Heart left ventricle (tissue), 13 donors: Measurements from ENCODE around the gene CYP19A1.
"Not testable (repeated sequence)": the region's sequence is repeated elsewhere in the genome, so short reads cannot be mapped to it uniquely, and the experiment has no call there.

ENCODE experiments used
- CTCF ChIP-seq, 12 donors: fragments of 200-600 bp; sonication (generic) in 4 of 12; IDR thresholded peaks; one replicate each; pipeline versions ENCODE4 v1.5.0 to v1.8.0; 2018 to 2022; ENCODE audit warnings: antibody characterized with exemption in 12 of 12, mild to moderate bottlenecking in 5 of 12
- POLR2A ChIP-seq, 2 donors: fragments of 450-650 bp; IDR thresholded peaks; one replicate each; pipeline ENCODE4 v1.6.1; 2017; ENCODE audit warnings: antibody characterized with exemption in 2 of 2, mild to moderate bottlenecking in 2 of 2, moderate library complexity in 2 of 2
- donor health status: ischemic (EF 13 %, LVEDD 7.1; RV severe dilation, severe dysfunction).
- donor health status: DM: no; HTN: yes; CAD: no.
- donor health status: DM: no; HTN: no; CAD: no.
- donor health status: ischemic (EF 25% LVEDD 6.9; RV normal size, moderate dysfunction).
- donor health status: ischemic (EF 25% LVEDD 5.7; RV mildly dilated, moderate dysfunction).
- donor health status: ischemic (EF 35%, LVEDD 5.7; RV mildly dilated, moderate dysfunction).
- donor health status: nonischemic (EF 11% LVEDD 7.7; RV severe dilation, severe dysfunction).
- donor health status: DM: yes; HTN: yes; CAD: no.
- donor health status: PGD.
- donor health status: ischemic (EF 29% LVEDD 5.4; RV normal size, mild dysfunction).
- donor health status: nonischemic (EF 23%, LVEDD 6.1; RV moderate dilation, normal function).

- TF ChIP-seq CTCF, POLR2A (IDR thresholded peaks at IDR 0.05): not testable (repeated sequence)
Observed at GRCh38 chr15:51261113-51261512, 77.3 kb downstream of the CYP19A1 start.
